GM18511 (cell line): ENCODE results near the gene EMC1.
"Not testable (repeated sequence)": the region's sequence is repeated elsewhere in the genome, so short reads cannot be mapped to it uniquely, and the experiment has no call there.

Experiments used
- ATAC-seq: cut with Tn5 transposase; IDR thresholded peaks from one replicate; pipeline ENCODE4 v1.9.1; 2021; ENCODE audit warnings: mild to moderate bottlenecking, moderate library complexity; ENCODE audit not compliant: unreplicated experiment

EMC1 gene

DNA sequence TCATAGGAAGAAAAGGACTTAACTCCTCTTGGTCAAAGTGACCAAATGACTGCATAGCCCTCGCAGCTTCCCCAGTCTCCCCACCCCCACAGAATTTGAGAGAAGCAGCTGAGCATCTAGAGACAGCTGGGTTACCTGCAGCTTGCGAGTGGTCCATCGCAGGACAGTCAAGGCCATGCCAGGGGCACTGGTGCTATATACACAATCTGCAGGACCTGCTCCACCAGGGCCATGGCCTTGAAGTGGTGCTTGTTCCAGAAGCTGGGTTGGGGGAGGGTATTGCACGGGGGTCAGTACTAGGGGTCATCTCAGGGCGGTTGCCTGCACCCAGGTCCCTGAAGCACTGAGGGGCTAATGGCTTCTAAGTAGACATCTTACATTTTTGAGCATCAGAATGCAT lies 10.7 kb upstream of the EMC1 start:
- no peak for ATAC-seq

DNA sequence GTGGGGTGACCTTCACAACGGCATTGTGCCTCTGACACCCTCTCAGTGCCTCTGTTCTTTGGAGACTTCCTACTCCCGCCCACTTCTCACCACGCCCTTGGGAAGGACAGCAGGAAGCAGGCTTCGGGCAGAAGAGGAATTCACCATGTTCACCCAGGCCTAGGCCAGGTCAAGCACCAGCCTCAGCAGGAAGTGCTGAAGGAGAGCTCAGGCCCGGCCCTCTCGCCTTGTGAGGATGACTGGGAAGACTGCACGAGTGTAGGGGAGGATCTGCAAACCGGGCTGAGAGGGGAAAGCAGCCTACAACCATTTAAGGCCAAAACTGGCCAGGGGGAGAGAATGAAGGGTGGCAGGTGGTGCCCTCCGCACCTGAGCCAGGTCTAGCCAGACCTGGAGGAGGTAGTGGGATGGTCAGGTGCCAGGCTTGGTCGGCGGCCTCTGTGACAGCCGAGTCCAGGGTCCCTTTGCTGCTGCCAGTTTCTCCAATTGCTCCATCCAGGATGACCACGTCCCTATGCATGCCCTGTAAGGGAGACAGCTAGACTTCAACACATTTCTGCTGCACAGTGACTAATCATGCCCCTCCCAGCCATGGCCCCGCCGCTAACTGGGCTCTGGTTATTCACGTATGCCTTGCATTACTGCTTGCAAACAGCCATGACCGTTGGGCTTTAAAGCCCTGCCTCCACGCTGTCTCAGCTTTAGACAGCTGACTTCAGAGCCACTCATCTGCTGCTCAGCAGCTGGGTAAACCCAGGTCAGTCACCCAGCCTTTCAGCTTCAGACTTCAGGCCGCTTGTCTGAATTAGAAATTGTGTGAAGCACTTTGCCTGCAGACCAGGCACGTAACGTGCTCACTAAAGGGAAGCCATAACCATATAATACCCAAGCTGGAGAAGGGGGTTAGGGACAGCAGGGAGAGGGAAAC lies 9.2 kb upstream of the EMC1 start:
- ATAC-seq, result no peak

DNA sequence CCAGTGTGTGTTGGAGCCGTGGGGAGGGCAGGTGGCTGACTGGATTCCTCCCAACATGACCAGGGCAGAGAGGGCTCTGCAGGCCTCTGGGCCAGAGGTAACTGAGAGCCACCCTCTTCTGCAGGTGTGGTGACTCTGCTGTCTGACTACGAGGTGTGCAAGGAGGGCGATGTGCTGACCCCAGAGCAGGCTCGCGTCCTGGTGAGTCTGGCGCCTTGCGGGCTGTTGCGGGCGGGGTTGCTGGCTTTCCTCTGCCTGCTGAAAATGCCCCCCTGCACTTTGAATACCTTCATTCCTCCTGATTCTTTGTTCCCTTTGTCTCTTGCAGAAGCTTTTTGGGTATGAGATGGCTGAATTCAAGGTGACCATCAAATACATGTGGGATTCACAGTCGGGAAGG lies 7.0 kb upstream of the EMC1 start:
- ATAC-seq, result no peak

DNA sequence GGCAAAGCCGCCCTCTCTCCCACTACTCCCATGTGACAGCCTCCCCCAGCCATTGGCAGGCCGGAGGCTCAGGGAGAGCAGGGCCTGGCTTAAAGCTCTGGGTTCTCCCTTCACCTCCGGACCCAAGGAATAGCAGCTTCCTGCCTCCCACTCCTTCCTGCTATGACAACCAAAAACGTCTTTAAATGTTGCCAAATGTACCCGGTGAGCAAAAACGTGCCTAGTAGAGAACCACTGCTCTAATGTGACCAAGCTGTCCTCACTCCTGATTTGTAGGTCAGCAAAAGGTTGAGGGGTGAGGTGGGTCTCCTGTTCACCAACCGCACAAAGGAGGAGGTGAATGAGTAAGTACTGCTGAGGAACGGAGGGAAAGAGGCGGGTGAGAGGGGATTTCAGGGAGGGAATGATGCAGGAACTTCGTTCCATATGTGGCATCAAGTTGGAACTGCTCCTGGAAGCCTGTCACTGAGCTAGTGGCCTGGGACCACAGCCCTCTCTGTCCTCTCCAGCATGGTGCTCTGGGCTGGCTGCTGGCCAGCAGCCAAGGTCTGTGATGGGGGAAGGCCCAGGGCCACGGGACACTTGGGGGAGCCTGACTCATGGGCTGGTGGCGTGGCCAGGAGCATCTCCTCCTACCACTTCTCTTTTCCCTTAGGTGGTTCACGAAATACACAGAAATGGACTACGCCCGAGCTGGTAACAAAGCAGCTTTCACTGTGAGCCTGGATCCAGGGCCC lies 6.0 kb upstream of the EMC1 start:
- no peak for ATAC-seq

DNA sequence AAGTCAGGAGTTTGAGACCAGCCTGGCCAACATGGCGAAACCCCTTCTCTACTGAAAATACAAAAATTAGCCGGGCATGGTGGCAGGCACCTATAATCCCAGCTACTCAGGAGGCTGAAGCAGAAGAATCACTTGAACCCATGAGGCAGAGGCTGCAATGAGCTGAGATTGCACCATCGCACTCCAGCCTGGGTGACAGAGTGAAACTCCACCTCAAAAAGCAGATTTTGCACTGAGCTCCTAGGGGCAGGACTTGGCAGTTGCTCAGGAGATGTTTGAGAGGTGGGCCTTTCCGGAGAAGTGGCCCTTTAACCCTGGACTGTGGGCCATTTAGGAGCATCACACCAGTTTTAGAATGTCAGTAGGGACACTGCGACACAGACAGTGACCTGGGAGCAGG lies 5.0 kb upstream of the EMC1 start:
- not testable (repeated sequence) for ATAC-seq

DNA sequence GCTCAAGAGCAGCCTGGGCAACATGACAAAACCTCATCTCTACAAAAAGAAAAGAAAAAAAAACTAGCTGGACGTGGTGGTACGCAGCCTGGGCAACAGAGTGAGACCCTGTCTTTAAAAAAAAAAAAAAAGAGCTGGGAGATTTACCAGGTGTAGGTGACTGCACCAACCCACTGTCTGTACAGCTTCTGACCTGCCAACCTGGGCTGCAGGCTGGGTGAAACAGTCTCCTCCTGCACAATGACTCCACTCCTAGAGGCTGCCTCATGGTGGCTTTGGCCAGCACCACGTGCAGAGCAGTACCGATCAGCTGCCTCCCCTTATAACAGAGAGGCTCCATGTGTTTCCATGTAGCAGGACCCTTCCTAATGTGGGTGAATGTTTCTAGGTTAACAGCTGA lies 4.0 kb upstream of the EMC1 start:
- ATAC-seq, result no peak

DNA sequence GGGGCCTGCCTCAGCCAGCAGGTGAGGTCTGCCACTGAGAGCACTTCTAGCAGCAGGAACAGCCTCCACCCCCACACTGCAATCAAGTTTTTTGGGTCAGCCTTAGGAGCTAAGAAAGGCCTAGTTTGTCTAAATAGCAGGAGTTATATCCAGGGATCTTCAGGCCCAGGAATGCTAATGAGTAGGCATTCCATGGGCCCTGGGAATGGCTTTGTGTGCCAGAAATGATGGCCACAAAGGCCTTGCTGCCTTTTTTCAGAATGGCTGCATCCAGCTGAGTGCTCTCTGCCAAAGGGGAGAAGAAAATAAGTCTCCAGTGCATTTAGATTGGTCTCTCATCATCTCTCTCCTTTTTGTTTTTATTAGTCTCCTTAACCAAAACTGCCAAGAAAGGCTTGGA lies 3.1 kb upstream of the EMC1 start:
- no peak for ATAC-seq

DNA sequence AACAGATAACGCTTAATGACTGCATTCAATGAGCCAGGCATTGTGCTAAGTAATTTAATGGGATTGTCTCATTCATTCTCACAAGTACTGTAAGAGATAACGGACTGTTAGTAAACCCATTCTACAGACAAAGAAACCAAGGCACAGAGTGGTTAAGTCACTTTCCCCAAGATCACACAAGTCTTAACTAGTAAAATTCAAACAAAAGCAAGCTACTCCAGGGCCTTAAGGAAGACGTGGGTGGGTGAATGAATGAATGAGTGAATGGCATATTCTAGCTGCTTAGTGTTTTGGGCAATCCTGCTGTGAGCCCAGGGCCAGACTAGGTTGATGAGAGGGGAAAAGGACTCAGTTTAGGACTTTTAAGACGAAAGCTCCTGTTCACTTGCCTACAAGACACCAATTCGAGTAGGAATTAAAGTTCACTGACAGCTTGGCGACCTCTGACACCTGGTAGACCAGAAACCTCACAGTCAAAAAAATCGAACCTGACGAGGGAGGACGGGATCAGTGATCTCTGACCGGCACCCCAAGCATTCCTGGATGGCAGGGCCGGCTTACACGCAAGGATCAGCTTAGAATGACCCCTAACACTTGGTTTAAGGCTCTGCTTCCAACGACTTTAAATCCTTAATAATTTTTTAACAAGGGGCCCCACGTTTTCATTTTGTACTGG lies 557 bp downstream of the EMC1 start:
- peak; percentile 11 for ATAC-seq

DNA sequence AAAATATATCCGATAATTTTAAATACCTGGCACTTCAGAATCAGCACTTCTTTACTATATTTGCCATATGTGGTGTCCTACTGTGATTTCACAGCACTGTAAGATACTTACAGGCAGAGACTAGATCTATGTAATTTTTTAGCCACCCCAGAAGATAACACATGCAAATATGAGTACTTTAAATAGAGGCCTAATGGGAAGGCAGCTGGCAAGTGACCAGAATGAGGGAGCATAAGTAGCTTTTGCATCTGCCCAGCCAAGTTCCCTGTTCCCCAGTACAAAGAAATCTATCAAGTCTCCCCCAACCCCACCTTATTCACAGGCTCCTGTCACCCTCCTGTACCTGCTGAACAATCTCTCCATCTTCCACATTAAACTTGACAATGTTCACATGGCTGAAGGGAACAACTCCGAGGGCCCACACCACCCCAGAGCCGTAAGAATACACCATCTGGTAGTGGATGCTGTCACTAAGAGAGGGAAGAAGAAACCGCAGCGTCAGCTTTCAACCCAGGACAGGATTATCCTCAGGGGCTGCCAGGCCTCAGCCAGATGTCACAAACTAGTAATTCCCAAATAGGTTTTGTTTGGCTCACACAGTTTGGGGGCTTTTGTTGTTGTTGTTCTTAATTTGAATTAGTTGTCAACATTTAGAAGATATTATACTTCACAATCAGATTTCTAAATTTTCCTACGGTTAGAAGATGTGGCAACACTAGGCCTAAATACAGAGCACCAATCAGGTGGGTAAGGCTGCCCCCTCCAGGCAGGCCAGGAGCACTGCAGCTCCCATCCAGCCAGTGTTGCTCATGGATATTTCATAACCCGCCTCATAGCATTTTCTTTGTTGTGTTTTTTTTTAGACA lies 10.4 kb downstream of the EMC1 start:
- ATAC-seq, result no peak

DNA sequence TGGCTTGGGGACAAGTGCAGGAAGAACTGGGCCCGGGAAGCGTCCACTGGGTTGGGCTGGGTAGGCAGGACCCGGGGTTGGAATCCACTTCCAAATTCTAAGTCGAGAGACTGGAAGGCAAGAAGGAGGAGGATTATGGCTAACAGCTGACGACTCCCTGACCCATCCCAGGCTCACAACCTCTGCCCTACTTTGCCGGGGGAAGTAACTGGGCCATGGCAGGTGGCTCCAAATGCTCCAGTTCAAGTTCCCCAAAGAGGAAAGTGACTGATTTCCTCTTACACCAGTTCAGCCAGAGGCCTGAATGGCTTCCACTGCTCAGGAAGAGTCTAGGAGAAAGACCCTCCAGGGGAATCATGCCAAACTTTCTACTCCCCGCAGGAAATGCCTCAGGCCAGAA lies 11.4 kb downstream of the EMC1 start:
- ATAC-seq, result no peak

DNA sequence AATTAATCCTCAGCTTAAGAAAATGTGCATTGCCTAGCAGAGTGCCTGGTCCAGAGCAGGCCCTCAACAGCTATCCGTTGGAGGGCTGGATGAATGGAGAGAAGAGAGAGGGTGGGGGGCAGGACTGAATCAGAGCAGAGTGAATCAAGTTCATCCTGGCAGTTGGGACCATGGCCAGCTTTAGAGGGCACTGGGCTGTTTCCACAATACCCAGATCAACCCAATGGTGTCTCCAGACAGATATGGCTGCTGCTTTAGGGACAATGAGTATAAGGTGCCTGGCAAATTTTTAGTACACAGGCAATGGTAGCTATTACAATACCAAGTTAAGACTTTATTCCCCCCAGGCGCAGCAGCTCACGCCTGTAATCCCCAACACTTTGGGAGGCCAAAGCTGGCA lies 17.1 kb downstream of the EMC1 start:
- no peak for ATAC-seq

DNA sequence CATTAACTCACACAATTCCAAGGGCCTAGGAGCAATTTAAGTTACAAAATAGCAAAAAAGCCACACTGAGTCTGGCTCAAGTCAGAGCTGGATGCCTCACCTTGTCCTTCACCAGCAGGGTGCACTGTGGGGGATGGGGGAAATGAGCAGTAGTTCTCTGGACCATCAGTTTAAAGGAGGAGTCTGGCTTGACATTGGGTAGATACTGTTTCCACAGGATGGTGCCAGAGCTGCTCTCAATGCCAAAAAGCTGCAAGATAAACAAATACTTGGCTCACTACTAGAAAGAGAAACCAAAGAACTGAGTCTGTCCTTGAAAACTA lies 18.8 kb downstream of the EMC1 start:
- no peak for ATAC-seq

DNA sequence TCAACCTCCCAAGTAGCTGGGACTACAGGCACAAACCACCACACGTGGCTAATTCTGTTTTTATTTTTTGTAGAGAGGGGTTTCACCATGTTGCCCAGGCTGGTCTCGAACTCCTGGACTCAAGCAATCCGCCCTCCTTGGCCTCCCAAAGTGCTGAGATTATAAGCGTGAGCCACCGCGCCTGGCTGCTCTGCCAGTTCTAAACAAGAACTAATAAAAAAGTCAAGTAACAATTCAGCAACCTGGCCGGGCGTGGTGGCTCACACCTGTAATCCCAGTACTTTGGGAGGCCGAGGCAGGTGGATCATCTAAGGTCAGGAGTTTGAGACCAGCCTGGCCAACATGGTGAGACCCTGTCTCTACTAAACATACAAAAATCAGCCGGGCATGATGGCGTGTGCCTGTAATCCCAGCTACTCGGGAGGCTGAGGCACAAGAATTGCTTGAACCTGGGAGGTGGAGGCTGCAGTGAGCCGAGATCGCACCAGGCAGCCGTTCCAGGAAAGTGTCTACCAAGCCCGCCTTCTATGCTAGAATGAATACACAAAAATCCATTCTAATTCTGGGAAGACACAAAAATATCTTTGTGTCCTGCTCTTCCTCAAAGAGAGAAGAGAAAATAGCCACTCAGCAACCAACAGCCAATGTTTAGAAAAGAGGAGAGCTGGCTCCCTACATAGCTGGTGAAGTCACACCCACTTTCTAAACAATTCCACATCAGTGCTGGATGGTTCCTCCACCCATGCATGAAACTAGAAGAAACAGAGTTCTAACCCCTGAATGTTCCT lies 19.4 kb downstream of the EMC1 start:
- ATAC-seq, result not testable (repeated sequence)

DNA sequence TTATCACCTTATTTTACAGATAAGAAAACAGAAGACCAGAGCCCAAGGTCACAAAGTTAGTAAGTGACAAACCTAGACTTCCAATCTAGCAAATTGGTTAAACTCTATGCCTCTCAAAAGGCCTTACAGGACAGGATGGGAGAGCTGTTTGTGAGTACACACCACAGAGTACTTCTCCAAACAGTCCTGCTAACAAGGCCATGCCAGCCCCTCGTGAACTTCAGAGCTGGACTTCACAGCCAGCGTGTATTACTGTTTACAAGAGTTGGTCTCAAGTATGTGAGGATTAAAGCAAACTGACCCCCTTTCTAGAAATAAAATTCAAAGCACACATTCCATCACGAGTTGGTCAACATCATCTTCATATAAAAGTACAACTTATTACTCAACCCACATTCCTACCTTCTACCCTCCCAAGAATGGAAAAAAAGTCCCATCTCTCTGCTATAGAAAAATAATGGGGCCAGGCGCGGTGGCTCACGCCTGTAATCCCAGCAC lies 21.4 kb downstream of the EMC1 start:
- no peak for ATAC-seq

DNA sequence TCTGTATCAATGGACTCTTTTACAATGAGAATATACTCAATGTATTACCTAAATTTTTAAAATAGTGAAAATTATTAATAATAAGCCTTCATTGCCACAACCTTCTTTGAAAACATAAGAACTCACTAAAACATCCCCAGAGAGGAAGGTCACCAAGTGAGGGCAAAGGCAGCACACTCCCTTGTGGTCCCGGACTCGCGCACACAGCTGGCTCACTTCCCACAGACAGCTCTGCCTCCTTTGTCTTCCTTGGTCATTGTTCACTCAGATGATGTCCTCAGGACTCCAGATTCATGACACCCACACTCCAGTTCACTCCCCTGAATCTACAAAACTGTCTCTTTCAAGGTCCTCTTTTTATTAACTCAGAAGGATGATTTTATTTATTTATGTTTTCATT lies 22.1 kb downstream of the EMC1 start:
- no peak for ATAC-seq

DNA sequence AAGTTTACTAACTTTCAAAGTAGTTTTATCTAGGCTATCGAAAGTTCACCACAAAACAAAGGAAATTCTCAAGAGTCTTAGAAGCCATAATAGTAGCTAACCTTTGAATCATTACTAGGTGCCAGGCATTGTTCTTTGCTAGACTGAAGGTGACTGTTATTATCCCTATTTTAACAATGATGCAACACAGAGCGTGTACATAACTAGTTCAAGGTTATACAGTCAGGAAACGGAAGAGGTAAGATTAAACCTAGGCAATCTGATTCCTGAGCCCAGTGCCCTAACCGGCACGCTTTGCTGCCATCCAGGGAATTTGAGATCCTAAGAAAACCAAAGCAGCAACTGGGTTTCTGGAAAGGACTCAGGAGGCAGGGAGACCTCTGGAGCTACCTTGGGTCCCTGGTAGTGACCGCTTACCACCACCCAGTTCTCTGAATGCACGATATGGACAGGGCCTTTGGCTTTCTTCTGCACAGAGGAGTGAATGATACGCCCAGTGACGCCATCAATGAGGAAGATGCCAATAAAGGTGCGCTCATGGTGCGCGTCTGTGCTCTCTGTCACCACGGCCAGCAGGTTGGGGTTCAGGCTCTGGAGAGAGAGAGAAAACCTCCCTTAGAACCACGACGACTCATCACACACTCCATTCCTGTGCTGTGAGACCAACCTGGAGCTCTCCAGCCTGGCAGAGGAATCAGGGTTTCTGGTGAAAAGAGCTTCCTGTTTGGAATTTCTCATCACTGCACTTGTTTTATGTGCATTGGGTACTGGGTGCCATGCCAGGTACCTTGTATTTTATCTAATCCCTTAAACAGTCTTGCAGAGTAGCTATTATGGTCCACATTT lies 28.1 kb downstream of the EMC1 start:
- no peak for ATAC-seq

DNA sequence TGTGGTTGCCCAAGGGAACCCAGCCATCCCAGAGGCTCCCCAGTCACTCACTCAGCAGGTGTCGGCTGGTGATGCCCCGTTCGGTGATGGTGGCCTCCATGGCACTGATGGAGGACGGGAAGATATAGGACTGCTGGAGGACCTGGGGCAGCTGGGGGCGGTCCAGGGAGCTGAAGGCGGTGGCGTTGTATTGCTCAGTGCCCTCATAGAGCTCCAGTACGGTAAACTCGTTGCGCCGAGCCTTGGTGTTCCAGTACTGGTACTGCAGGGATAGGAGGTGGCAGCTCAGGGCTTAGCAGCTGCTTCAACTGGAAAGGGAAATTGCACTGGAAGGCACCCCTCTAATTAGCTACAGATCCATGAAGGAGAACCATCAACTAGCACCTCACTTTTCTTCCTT lies 28.8 kb downstream of the EMC1 start:
- no peak for ATAC-seq

DNA sequence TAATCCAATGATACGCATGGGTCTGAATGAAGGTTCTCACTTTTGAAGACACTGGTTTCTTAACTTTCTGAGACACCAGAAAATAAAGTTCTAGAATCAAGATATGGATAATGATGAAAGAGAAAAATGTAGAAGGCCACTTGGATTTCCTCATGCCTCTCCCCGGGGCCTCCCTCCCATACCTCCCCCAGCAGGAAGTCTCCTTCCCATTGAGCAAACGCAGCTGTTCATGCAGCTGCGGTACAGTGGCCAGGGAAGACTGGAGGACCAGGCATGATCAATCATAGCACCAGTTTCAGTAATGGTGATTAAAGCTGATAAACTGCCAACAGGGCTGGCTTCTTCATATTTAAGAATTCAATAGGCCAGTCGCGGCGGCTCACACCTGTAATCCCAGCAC lies 30.3 kb downstream of the EMC1 start:
- no peak for ATAC-seq
